HG02981 (cell line): ENCODE data around the gene KLF13.
A peak's percentile ranks its signal among the peaks of the same experiment; 100 is the strongest.

Source experiments
- ATAC-seq: cut with Tn5 transposase; IDR thresholded peaks from one replicate; pipeline ENCODE4 v1.9.1; 2021; ENCODE audit warnings: mild to moderate bottlenecking, moderate library complexity; ENCODE audit not compliant: unreplicated experiment

KLF13 gene

DNA sequence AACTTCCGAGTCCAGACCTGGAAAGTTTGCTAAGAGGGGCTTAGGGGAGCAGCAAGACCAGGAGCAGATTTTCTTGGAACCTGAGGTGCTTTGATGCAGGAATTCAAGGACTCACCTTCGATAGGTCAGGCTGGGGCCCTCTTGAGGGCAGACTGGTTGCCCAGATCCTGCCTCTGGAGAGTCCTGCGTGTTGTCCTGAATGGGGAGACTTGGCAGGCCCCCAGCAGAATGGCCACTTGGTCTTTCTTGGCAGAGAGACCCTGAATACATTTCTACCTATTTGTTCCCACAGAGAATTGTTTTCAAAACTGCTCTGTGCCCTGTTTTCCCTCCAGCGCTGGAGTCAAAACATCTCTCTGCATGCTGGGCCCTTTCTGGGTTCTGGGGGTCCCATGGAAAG, 4.2 kb downstream of the KLF13 start:
- no peak for ATAC-seq

DNA sequence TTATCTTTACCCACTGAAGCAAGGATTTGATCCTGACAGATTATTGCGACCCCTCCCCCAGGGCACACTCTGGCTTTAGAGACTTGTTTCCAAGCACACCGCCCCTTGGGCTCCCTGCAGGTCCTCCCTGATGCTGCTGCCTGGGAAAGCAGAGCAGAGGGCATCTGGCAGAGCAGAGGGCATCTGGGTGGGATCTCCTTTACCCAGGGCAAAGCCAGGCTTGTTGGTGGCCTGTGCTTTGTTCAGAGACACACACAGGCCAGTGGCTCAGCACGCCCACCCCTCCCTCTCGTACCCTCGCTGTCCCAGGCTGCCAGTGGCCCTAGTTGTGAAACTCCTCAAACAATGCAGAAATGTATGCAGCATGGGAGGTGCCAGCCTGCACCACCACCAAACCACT, 4.8 kb downstream of the KLF13 start:
- ATAC-seq = no peak

DNA sequence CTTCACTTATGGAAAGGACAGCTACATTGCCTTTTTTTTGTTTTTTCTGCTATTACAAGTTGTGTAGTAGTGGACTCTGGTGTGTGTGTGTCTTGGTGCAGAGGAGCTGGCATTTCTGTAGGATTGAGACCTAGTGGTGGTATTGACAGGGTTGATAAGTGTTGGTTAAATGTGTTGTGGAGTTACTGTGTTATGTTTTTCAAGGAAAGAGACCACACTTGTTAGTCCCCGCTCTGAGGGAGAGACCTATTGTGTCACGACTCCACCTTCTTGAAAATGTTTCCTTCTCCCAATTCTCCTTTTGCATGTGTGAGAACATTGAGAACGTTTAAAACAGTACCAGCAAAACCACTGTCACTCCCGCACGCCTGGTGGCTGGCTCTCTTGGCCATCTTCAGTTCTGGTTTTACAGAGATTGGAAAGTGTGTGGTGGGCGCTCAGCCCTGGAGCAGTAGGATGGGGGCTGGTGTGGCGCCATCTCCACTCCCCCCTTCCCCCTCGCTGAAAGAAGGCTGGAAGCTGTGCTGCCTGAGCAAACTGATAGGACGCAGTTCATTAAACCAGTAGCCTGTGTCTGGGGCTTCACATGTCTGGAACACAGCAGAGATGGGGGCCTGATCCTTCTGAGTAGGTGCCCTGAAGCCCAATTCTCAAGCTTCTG, 5.5 kb downstream of the KLF13 start:
- ATAC-seq = no peak

DNA sequence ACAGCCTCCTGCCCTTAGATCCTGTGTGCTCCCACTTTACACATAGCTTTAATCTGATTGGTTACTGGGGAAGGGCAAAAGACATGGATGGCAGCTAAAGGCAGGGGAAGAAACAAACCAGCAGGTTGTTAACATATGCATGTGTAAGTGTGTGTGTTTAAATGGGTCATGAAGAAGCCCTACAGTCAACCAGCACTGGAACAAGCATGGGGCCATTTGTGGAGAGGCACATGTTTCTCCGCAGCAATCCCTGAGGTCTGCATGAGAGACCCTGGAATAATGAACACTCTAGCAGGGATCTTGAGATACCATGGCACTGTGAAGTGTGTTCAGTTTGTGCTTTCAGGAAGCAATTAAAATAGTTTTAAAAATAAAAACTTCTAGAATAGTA, 6.0 kb downstream of the KLF13 start:
- no peak for ATAC-seq

DNA sequence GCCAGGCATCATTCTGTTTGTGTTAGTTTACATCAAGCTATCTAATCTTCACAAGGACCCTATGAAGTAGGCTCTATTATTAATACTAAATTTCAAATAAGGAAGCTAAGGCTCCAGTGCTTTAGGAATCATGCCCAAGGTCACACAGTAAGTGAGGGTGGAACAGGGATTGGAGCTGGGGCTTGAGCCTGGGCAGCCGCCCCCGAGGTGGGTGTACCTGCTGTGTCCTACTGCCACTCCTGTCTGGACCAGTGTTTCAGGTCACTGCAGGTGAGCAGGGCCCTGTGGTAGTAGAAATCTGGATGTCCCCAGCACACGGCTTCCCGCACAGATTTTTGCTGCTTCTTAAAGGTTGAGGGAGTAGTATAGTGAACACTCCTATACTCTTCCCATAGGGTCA, 6.5 kb downstream of the KLF13 start:
- ATAC-seq = no peak

DNA sequence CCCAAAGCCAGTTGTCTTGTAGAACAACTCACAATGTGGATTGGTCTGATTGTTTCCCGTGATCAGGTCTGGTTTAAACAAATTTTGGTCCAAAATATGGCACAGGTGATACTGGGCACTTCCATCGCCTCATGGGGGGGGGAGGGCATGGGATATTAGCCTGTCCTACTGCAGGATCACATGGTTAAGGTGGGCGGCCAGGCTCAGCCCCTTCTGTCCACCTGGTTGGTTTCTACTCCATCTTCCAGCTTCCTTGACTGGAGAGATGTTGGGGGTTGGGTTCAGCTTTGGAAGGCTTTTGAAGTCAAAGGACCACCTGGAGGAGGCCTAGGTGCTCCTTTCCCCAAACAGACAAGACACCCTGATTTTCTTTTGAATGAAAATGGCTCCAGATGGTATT, 7.2 kb downstream of the KLF13 start:
- no peak for ATAC-seq

DNA sequence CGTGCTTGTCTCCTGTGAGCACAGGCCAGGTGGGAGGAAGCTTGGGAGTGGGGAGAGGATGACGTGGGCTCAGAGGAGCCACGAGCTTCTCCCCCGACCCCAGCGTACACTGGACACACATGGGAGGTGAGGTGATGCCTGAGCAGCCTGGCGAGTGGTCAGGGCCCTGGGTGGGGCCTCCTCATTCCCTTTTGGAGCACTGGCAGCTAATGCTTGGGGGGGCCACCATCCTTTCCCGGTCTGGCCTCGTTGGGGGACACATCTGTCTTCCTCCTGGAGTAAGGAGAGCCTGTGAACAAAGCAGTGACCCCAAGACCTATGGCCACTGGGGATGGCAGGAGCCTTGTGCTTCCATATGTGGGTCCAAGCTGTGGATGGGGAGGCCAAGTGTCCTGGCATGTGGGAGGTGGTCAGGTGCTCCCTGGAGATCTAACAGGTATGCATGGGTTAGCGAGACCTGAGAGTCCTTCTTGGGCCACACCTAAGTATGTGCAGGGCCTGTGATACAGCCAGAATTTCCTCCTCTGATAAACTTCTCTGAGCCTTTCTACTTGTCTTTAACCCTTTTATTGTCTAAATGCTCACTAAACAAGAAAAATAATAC, 9.5 kb downstream of the KLF13 start:
- ATAC-seq = no peak

DNA sequence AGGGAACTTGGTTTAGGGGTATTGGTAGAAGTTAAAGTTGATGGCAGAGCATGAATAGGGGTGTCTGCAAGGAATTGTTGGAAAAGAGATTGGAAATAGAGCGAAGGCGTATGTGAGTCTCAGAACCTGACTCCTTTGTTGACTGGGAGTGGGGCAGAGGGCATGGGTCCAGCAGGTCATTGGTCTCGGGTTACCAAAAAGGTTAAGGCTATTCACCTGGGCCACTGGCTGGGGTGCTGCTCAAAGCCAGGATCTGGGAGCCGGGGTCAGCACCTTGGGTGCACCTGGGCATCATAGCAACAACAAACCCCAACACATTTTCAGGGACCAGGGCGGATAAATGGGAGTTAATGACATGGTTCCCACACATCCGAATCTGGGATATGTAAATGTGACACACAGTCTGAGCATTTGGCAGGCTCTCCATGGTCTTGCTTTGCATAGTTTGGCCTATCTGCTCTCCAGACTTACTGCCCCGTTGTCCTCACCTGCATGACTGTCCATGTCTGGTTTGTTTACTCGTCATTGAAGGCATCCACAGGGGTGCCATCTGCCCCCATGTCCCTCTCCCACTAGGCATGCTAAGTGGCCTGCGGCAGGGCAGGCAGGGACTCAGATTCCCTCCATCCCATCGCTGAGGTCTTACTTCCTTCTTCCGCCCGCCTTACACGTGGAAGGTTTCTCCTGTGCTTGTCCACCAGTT, 10.1 kb downstream of the KLF13 start:
- ATAC-seq = no peak

DNA sequence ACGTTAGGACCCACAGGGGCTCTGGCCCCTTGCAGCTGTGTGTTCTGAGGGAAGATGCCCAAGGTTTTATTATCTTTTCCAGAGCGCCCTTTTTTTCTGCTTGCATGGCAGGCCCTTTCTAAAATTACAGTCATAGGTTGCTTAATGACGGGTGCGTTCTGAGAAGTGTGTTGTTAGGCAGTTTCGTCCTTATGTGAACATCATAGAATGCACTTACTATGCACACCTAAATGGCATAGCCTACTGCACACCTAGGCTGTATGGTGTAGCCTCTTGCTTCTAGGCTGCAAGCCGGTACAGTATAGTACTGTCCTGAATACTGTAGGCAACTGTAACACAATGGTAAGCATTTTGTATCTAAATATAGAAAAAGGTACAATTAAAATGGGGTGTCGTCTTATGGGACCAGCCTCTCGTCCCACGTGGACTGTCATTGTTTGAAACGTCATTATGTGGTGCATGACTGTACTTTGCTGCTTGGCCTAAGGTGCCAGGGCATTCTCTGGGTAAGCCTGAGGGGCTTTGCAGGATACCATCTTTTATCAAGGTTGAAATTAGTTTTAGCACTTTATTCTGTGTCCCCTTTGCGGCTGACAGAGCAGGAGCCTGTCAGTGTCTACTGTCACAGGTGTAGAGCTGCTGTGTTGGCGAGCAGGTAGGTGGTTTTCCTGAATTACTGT, 10.9 kb downstream of the KLF13 start:
- no peak for ATAC-seq

DNA sequence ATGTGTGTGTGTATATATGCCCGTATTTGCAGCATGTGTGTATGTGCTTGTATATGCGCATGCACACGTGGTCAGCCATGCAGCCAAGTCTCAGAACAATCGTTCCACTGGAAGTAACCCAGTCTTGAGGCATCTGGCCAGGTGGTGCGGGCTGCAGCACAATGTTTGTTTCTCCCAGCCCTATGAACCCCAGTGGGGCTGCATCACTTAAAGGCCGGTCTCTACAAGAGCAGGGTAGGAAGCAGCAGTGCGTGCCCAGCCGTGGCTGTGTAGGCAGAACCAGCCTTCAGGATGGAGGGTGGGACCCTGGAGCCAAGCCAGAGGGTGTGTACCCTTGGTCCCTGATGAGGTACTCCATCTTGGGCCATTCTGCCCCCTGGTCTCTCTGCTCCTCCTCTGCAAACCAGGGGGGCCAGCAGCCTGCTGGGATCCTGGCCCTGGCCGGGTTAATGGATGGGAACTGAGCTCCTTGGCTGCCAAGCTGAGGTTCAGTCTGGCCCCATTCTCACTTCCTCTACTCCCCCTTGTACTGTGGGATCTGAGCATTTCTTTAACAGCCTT, 11.8 kb downstream of the KLF13 start:
- ATAC-seq = peak; percentile 46

DNA sequence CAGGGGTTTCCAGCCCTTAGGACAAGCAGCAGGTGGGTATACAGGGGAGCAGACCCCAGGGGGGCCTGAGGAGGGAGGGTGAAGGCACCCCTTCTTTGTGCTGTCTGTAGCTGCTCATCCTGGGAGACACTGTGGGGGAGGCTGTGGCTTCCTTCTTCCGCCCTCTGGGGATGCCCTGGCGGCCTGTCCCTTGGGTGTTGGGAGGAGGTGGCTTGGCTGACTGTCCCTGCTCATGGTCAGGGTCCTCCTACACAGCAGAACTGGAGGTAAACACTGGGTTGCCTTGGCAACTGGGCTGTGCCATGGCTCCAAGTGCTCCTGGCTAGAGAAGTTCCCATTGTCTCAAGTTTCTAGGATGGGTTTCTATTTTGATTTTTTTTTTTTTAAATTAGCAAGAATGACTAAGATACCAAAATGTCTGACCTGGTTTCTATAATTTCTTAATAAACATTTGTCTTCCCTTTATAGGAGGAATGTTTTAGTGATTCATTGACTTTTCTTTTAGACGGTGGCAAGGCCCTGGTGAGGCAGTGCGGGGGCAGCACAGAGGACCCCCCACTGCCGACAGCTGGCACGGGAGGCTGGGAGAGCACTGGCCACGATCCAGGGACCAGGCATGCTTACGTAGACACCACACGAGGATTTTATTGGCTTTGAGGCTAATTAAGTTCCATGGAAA, 12.4 kb downstream of the KLF13 start:
- peak; percentile 55 for ATAC-seq

DNA sequence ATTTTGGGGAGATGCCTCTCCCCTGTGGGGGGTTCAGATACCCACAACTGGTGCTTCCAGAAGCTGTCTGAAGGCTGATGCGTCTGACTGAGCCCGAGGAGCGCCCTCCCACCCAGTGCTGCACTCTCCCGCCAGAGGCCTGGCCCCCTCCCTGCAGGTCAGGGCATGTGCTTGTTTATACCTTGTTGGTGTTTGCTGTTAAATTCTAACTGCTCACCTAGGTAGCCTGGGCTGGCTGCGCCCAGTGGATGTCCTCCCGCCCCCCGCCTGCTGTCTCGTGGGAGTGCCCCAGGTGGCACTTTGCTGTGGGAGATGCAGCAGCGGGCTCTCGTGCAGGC, 12.9 kb downstream of the KLF13 start:
- no peak for ATAC-seq

DNA sequence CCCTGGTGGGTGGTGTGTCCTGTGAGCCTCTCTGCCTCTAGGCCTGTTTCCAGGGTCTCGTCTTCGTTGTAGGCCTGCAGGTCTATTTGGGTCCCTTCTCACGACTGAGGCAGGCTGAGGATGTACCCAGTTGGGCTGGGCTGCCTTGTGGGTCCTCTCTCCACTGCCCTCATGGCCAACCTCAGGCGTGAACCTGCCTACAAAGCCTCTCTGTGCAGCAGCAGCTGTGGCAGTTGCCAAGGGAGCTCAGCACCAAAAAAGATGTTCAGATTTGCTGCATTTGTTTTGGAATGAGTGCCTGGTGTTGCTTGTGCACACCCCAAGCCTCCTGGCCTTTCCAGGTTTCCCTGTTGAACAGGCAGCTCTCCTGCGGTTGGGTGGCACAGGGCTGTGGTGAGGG, 13.4 kb downstream of the KLF13 start:
- ATAC-seq = no peak

DNA sequence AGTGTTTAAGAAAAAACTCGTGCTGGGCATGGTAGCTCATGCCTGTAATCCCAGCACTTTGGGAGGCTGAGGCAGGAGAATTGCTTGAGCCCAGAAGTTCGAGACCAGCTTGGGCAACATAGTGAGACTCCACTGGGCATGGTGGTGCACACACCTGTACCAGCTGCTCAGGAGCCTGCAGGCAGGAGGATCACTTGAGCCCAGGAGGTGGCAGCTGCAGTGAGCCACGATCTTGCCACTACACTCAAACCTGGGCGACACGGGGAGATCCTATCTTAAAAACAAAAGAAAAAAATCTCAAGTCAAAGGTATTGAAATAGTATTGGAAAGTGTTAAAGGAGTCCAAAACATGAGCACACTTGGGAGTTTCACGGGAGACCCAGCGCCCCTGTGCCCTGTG, 14.0 kb downstream of the KLF13 start:
- ATAC-seq = no peak

DNA sequence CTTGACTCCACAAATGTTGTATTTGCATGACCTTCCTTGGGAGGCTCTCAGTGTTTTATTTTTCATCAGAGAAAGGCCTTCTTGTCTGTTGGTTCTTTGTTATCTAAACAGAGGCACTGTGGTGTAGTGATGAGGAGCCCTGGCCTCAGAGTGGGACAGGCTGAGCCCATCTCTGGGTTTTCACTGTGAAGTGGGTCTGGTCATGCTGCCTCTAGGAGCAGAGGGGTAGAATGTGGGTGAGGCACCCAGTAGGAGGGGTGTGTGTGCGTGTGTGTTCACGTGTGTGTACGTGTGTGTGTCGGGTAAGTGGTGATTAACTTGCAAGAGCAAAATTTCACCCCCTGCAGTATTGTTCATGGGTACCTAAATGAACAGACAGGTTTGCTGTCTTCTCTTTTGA, 14.4 kb downstream of the KLF13 start:
- ATAC-seq = no peak

DNA sequence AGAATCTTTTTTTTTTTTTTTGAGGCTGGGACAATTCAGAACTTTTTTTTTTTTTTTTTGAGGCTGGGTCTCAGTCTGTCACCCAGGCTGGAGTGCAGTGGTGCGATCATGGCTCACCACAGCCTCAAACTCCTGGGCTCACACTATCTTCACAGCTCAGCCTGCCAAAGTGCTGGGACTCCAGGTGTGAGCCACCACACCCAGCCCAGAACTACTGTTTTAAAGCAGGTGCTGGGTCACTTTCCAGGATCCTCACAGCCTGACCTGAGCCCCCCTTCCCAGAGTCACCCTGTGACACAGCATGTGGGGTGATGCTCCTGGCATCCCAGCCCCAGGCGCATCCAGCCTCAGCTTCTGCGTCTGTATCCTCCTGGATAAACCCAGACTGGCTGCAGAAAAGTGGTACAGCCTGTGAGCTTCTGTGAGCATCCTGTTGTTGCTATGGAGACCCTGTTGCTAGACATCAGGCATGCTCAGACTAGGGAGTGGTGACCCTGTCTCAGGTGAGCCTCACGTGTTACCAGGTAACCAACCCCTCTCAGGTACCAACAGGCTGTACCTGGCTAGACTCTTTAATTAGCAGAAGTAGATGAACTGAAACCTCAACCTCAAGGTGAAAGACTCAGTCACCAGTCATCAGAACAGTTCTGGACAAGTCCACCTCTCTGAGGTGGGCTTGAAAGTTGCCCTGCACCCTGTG, 15.0 kb downstream of the KLF13 start:
- no peak for ATAC-seq

DNA sequence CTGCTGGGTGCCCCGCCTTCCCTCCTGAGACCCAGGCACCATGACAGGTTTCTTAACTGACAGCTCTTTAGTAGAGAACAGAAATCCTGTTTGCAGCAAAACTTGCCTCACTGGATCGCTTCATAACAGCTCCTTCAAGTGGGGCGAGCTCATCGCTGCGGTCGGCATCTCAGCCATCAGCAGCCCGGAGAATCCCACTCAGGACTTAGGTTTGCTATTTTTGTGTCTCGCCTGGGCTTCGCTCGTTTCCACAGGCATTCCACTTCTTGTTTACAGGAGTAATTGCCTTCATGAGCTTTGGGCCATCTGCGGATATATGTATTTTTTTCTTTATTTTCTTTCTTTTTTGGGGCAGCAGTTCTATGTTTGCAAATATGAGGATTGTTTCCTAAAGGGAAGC, 15.7 kb downstream of the KLF13 start:
- ATAC-seq = no peak

DNA sequence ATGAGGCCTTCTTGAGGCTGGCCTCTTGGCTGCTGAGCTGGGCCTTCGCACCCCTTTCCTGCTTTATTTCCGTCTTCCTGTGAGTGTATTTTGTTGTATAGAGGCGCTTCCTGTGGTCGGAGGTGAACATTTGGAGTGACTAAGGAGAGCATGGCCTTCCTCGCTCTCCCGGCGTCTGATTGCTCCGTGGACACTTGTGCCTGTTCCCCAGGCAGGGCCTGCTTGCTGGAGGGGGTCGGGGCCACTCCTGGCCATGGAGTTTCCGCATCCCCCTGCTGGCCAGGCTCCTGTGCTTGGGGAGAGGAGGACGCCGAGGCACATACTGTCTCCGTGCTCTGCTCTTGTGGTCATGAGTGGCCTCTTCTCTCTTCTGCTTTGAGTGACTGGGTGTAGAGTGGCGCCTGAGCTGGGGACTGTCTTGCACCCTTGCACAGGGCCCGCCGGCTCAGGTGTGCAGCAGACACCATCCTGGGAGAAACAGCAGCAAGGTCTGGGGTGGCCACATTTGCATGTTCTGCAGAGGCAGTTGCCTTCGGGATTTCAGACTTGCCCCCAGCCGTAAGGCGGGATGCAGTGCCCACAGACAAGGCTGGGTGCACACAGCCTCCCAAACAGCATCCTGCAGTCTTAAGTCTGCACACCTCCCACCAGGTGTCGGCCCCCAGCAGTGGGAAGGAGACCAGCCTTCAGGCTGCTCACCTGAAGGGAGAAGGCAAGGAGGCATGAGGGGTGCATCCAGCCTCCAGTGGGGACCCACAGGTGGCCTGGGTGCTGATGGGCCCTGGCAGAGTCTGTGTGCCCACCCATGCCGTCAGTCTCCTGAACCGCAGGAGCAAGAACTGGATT, 16.4 kb downstream of the KLF13 start:
- ATAC-seq = no peak

DNA sequence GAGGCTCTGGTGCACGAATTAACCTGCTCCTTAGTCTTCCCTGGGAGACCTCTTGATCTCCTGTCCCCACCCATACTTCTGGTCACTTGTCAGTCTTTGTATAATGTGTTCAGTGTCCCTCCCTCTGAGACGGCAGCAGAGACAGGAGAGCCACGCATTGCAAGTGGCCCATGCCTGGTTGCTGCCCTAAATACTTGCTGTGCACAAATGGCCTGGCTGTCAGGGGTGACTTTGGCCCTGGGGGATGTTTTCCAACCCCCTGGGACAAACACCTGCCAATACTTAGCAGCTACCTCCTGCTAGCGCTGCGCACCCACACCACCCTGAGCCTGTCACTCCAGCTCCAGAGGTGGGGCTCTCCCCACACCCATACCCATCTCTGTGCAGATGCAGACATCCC, 17.2 kb downstream of the KLF13 start:
- no peak for ATAC-seq

DNA sequence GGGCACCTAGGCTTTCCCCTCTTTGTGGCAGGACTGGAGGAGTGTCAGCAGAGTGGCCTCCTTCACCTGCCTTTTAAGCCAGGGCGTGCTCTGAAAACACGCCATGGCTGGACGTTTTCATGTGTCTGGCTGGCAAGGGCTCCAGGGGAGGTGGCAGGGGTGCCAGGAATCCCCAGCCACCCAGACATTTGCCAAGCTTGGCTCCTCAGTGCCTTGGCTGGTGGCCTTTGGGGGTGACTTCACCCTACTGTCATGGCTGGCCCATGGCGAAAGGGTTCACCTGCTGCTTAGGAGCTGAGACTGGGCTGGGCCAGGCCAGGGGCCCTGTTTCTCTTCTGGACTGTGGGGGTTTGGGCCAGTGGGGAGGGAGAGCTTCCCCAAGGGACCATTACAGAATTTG, 17.6 kb downstream of the KLF13 start:
- ATAC-seq = no peak
